ENCODE data around the gene TMPRSS11B. TPM values are rescaled to one million over a fixed set of nuclear protein-coding genes. Genes with fewer than 3 reads are reported as not detected.

The TMPRSS11B gene
- not detected for total RNA-seq

GRCh38 chr4:68245594-68245993 is at the start of gene TMPRSS11B:
Gene TMPRSS11B, minus strand, starts transcription at chr4:68245694. Its CDS starts 136 bp downstream, at chr4:68245558.

Other genes with a start within 250 kb of the TMPRSS11B start
- gene TMPRSS11F, start 115.8 kb downstream of the TMPRSS11B start, total RNA-seq = not detected
- gene YTHDC1, start 104.4 kb upstream of the TMPRSS11B start, total RNA-seq = 10 to 100 TPM; 91.4 to 98.4 TPM
- gene TMPRSS11E, start 201.8 kb upstream of the TMPRSS11B start, total RNA-seq = not detected

All from activated naive CD4-positive, alpha-beta T cell treated with anti-CD3 and anti-CD28 coated beads, Interleukin-2, amount 10 ng/mL, durations not matched to agents 5 hours and 36 hours (primary cell).